Embryonic facial prominence (tissue), 1 donor: ENCODE measurements around the gene STK11IP.
"Not testable (repeated sequence)": the region's sequence is repeated elsewhere in the genome, so short reads cannot be mapped to it uniquely, and the experiment has no call there.

ENCODE experiments used
- DNase-seq: peaks from one replicate; pipeline ENCODE4 v3.0.0-alpha.2; 2016; ENCODE audit errors: extremely low spot score

STK11IP gene

GRCh38 chr2:219650426-219651248 lies 53.0 kb downstream of the STK11IP start:
- no peak for DNase-seq

GRCh38 chr2:219651656-219652055 lies 54.0 kb downstream of the STK11IP start:
- not testable (repeated sequence) for DNase-seq

- no peak for DNase-seq
Measured at GRCh38 chr2:219656526-219656925, 58.9 kb downstream of the STK11IP start.

GRCh38 chr2:219658196-219658846 lies 60.7 kb downstream of the STK11IP start:
- DNase-seq: no peak

GRCh38 chr2:219658874-219659273 lies 61.2 kb downstream of the STK11IP start:
- no peak for DNase-seq

GRCh38 chr2:219661197-219661954 lies 63.7 kb downstream of the STK11IP start:
- DNase-seq: no peak

GRCh38 chr2:219661955-219662395 lies 64.3 kb downstream of the STK11IP start:
- no peak for DNase-seq

GRCh38 chr2:219662566-219662965 lies 64.9 kb downstream of the STK11IP start:
- DNase-seq: no peak

GRCh38 chr2:219663116-219663762 lies 65.6 kb downstream of the STK11IP start:
- DNase-seq: no peak

- no peak for DNase-seq
Measured at GRCh38 chr2:219664041-219664440, 66.4 kb downstream of the STK11IP start.

- no peak for DNase-seq
Measured at GRCh38 chr2:219664944-219665343, 67.3 kb downstream of the STK11IP start.

- DNase-seq: no peak
Measured at GRCh38 chr2:219665926-219666325, 68.3 kb downstream of the STK11IP start.
